Astrocyte of the cerebellum (primary cell): ENCODE measurements around the gene TES.

Experiments
- DNase-seq: peaks from one replicate; pipeline ENCODE4 v3.0.0-alpha.2; 2011; ENCODE audit warnings: low read depth
- H3K4me3 ChIP-seq: 2 replicates; pipeline ENCODE4 v1.5.1; 2011; ENCODE audit warnings: mild to moderate bottlenecking, low read depth, low read length, moderate library complexity
- CTCF ChIP-seq: IDR thresholded peaks from 2 replicates; pipeline ENCODE4 v1.5.1; 2012; ENCODE audit warnings: low read length, low read depth, moderate library complexity, mild to moderate bottlenecking; ENCODE audit errors: missing control alignments
- in situ Hi-C: cut with HindIII; loops from 2 replicates; pipeline ENCODE4 v1.10.0; 2017; ENCODE audit warnings: low sequenced_read_pairs

Gene TES

GRCh38 chr7:116211006-116211912 is 920 bp downstream of the TES start:
- no peak for TF ChIP-seq CTCF
- in situ Hi-C loops: no loop called here
- DNase-seq: peak; percentile 51
- peak overlapping the region; percentile 72 for H3K4me3 ChIP-seq

GRCh38 chr7:116211913-116212596 is 1.7 kb downstream of the TES start:
- in situ Hi-C loops: no loop called here
- peak overlapping the region; percentile 72 for H3K4me3 ChIP-seq
- TF ChIP-seq CTCF: no peak
- no peak for DNase-seq

GRCh38 chr7:116212869-116213268 is 2.5 kb downstream of the TES start:
- DNase-seq: no peak
- no peak for TF ChIP-seq CTCF
- no peak overlapping the region for H3K4me3 ChIP-seq
- in situ Hi-C loops: no loop called here

DNA sequence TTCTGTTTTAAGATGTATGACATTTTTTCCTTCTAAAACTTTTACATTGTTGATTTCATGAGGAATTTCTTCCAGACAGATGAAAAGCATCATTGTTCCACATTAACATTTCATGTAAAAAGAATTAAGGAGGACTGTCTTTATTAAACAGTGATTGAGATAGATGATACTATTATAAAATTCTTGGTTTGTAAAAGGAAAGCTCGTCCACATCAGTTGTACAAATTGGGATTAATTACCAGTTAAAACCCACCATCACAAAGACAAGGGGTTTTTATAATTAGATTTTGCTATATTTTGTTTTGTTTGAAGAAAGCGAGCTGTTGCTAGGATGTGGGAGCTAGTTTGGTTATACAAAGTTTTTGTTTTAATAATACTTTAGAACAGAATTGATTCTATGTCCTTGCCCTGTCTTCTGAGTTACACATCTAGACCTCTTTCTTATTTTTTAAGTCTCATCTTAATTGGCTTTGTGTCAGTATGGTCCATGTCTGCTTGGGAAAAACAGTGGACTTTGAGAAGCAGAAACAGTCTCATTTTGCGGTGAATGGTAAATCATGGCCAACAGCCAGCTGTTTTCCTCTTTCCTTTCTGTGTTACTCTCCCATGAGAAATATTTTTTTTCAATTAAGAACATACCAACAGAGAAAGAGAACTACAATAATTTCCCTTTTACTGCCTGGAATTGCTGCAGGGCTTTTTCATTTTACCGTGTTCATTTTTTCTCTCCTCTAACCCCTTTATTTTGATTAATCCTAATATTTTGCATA is 3.2 kb downstream of the TES start:
- no peak overlapping the region for H3K4me3 ChIP-seq
- in situ Hi-C loops: no loop called here
- DNase-seq: peak; percentile 65
- TF ChIP-seq CTCF: no peak

DNA sequence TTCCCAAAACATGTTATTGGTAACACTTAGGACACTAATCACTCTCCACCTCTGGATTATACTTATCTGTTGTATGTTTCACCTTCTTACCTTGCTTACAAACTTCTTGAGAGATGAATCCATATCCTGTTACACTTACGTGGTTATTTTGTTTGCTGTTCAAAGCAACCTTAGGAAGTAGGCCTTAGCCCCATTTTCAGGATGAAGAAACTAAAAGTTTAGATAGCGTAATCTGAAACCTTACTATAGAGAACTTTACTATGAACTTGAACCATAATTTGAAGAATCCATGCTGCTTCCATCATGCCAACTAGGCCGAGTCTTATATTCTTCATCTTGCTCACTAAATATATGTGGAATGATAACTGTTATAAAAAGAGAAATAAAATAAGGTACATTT is 4.6 kb downstream of the TES start:
- no peak overlapping the region for H3K4me3 ChIP-seq
- TF ChIP-seq CTCF: no peak
- in situ Hi-C loops: no loop called here
- no peak for DNase-seq

GRCh38 chr7:116215551-116215950 is 5.2 kb downstream of the TES start:
- no peak for DNase-seq
- in situ Hi-C loops: no loop called here
- no peak overlapping the region for H3K4me3 ChIP-seq
- no peak for TF ChIP-seq CTCF
